GM15510 (cell line): ENCODE results near the gene SCRN1.

ENCODE experiments used
- POLR2A ChIP-seq: IDR thresholded peaks from 3 replicates; pipeline ENCODE4 v1.6.1; 2011; ENCODE audit warnings: borderline replicate concordance; ENCODE audit not compliant: insufficient read length; ENCODE audit errors: extremely low read depth

Gene SCRN1

GRCh38 chr7:29987083-29987482 is 2.5 kb downstream of the SCRN1 start:
- no peak for TF ChIP-seq POLR2A

- TF ChIP-seq POLR2A: no peak
These were observed 9.4 kb downstream of the SCRN1 start for GRCh38 chr7:29980151-29980550.

- TF ChIP-seq POLR2A: no peak
These were observed 11.5 kb downstream of the SCRN1 start for GRCh38 chr7:29977886-29978651.

GRCh38 chr7:29976673-29977415 is 12.8 kb downstream of the SCRN1 start:
- no peak for TF ChIP-seq POLR2A

- TF ChIP-seq POLR2A: no peak
These were observed 13.3 kb downstream of the SCRN1 start for GRCh38 chr7:29976266-29976665.

GRCh38 chr7:29975561-29975960 is 14.0 kb downstream of the SCRN1 start:
- no peak for TF ChIP-seq POLR2A

GRCh38 chr7:29974286-29974685 is 15.3 kb downstream of the SCRN1 start:
- TF ChIP-seq POLR2A: no peak

GRCh38 chr7:29972315-29972669 is 17.3 kb downstream of the SCRN1 start:
- no peak for TF ChIP-seq POLR2A

- TF ChIP-seq POLR2A: no peak
These were observed 17.9 kb downstream of the SCRN1 start for GRCh38 chr7:29971566-29972314.

- no peak for TF ChIP-seq POLR2A
These were observed 19.4 kb downstream of the SCRN1 start for GRCh38 chr7:29970158-29970557.

GRCh38 chr7:29969738-29970137 is 19.9 kb downstream of the SCRN1 start:
- no peak for TF ChIP-seq POLR2A

- TF ChIP-seq POLR2A: no peak
These were observed 20.8 kb downstream of the SCRN1 start for GRCh38 chr7:29968683-29969395.

GRCh38 chr7:29965030-29965429 is 24.6 kb downstream of the SCRN1 start:
- no peak for TF ChIP-seq POLR2A

- no peak for TF ChIP-seq POLR2A
These were observed 27.6 kb downstream of the SCRN1 start for GRCh38 chr7:29962035-29962434.
